KMS-11 (cell line): Measurements from ENCODE around the gene SCAPER.

Experiments used
- H2AFZ ChIP-seq: fragments of 200-600 bp; sonication (generic); 2 replicates; pipeline ENCODE4 v1.6.1; 2016; ENCODE audit warnings: antibody characterized with exemption, mixed run types, low read depth
- H3K27ac ChIP-seq: fragments of 200-600 bp; sonication (generic); 2 replicates; pipeline ENCODE4 v1.6.1; 2016; ENCODE audit warnings: mild to moderate bottlenecking, mixed run types
- H3K27me3 ChIP-seq: fragments of 200-600 bp; sonication (generic); 2 replicates; pipeline ENCODE4 v1.6.1; 2017; ENCODE audit warnings: mild to moderate bottlenecking, low read depth, mixed run types, moderate library complexity; ENCODE audit not compliant: insufficient read depth
- H3K36me3 ChIP-seq: fragments of 200-600 bp; sonication (generic); 2 replicates; pipeline ENCODE4 v1.6.1; 2017; ENCODE audit warnings: mild to moderate bottlenecking, mixed run types; ENCODE audit not compliant: insufficient read depth
- H3K4me1 ChIP-seq: fragments of 200-600 bp; sonication (generic); 2 replicates; pipeline ENCODE4 v1.6.1; 2016; ENCODE audit warnings: mild to moderate bottlenecking, low read depth, mixed run types; ENCODE audit not compliant: poor library complexity, severe bottlenecking
- H3K4me2 ChIP-seq: fragments of 200-600 bp; sonication (generic); 2 replicates; pipeline ENCODE4 v1.7.0; 2016; ENCODE audit warnings: mild to moderate bottlenecking, mixed run types
- H3K4me3 ChIP-seq: fragments of 200-600 bp; sonication (generic); IDR thresholded peaks from 2 replicates; pipeline ENCODE4 v1.6.1; 2017; ENCODE audit warnings: low read depth, low read length, mixed read lengths; ENCODE audit not compliant: insufficient read depth
- H3K79me2 ChIP-seq: fragments of 200-600 bp; sonication (generic); 2 replicates; pipeline ENCODE4 v1.6.1; 2016; ENCODE audit warnings: low read depth, mixed run types; ENCODE audit not compliant: insufficient read depth
- H3K9ac ChIP-seq: fragments of 200-600 bp; sonication (generic); 2 replicates; pipeline ENCODE4 v1.6.1; 2016; ENCODE audit warnings: mild to moderate bottlenecking, mixed run types
- H4K20me1 ChIP-seq: fragments of 200-600 bp; sonication (generic); 2 replicates; pipeline ENCODE4 v1.6.1; 2016; ENCODE audit warnings: mild to moderate bottlenecking, mixed run types; ENCODE audit not compliant: insufficient read depth
- CTCF ChIP-seq: fragments of 200-600 bp; sonication (generic); conservative IDR thresholded peaks from 2 replicates; pipeline ENCODE4 v1.6.1; 2017; ENCODE audit warnings: low read depth, mild to moderate bottlenecking, antibody characterized with exemption, low read length, moderate library complexity, mixed read lengths

The SCAPER gene

GRCh38 chr15:76345880-76346668, 559.1 kb downstream of the SCAPER start:
- Histone ChIP-seq H3K36me3 (no peaks in the 10 kb centered on the region), H4K20me1 (no peaks in the 10 kb centered on the region), H3K4me2 (no peak overlapping the region), H3K79me2 (no peaks in the 10 kb centered on the region), H3K9ac (no peak overlapping the region), H2AFZ (no peak overlapping the region), H3K4me3 (no peak overlapping the region), H3K4me1 (no peaks in the 10 kb centered on the region), H3K27me3 (no peaks in the 10 kb centered on the region), H3K27ac (no peak overlapping the region)
- no peak for TF ChIP-seq CTCF

GRCh38 chr15:76345583-76345879, 559.6 kb downstream of the SCAPER start:
- no peak overlapping the region for H3K4me3 ChIP-seq
- no peak overlapping the region for H3K27ac ChIP-seq
- H4K20me1 ChIP-seq: no peaks in the 10 kb centered on the region
- no peaks in the 10 kb centered on the region for H3K36me3 ChIP-seq
- TF ChIP-seq CTCF: no peak
- no peak overlapping the region for H2AFZ ChIP-seq
- H3K27me3 ChIP-seq: no peaks in the 10 kb centered on the region
- no peaks in the 10 kb centered on the region for H3K4me1 ChIP-seq
- H3K79me2 ChIP-seq: no peaks in the 10 kb centered on the region
- no peak overlapping the region for H3K9ac ChIP-seq
- H3K4me2 ChIP-seq: no peak overlapping the region

- Histone ChIP-seq H3K9ac (no peak overlapping the region), H3K4me3 (no peak overlapping the region)
Observed at GRCh38 chr15:76344893-76345582, 560.1 kb downstream of the SCAPER start.

GRCh38 chr15:76343313-76343996, 561.7 kb downstream of the SCAPER start:
- Histone ChIP-seq H3K4me2 (no peak overlapping the region), H3K4me1 (no peaks in the 10 kb centered on the region), H3K9ac (no peak overlapping the region), H2AFZ (no peak overlapping the region), H3K27me3 (no peaks in the 10 kb centered on the region), H3K27ac (no peak overlapping the region), H3K4me3 (no peak overlapping the region), H3K79me2 (no peaks in the 10 kb centered on the region), H3K36me3 (no peaks in the 10 kb centered on the region), H4K20me1 (no peaks in the 10 kb centered on the region)
- TF ChIP-seq CTCF: no peak

More at GRCh38 chr15:76344893-76345582, 560.1 kb downstream of the SCAPER start:
- Histone ChIP-seq H4K20me1 (no peaks in the 10 kb centered on the region), H2AFZ (no peak overlapping the region), H3K27me3 (no peaks in the 10 kb centered on the region), H3K79me2 (no peaks in the 10 kb centered on the region), H3K4me2 (no peak overlapping the region), H3K36me3 (no peaks in the 10 kb centered on the region), H3K4me1 (no peaks in the 10 kb centered on the region), H3K27ac (no peak overlapping the region)
- TF ChIP-seq CTCF: no peak
